Measurements from ENCODE around the gene MPP3. TPM values are rescaled to one million over a fixed set of nuclear protein-coding genes. Genes with fewer than 3 reads are reported as not detected.
"Not testable (repeated sequence)": the region's sequence is repeated elsewhere in the genome, so short reads cannot be mapped to it uniquely, and the experiment has no call there.

MPP3 gene
- total RNA-seq, 1 donor from 2014 or later, result 30.2 TPM

GRCh38 chr17:43846963-43847371 is 14.0 kb upstream of the MPP3 start, which contains the start of gene CD300LG:
TSS of gene CD300LG (plus strand) at chr17:43847176. CDS start at chr17:43847217, 41 bp downstream.
- no peaks in the 10 kb centered on the region for H3K36me3 ChIP-seq
- intact Hi-C loops (cut with DNase I), result loop anchor here (10.0 kb wide), 1 partner anchor 62 kb away; the partner anchor contains the start of gene CFAP97D1
- peak within 1 kb of the TSS in 1 of 2 donors; percentile 5 for H3K4me3 ChIP-seq
- H3K9me3 ChIP-seq, result no peaks in the 10 kb centered on the region
- H3K4me1 ChIP-seq, result no peaks in the 10 kb centered on the region
- no peaks in the 10 kb centered on the region for H3K27me3 ChIP-seq
- TF ChIP-seq POLR2A (IDR thresholded peaks at IDR 0.05) (no peak), POLR2AphosphoS5 (IDR thresholded peaks at IDR 0.05; ENCODE audit: insufficient read depth in 1 of 2, low read depth in 1 of 2) (no peak), CTCF (IDR thresholded peaks at IDR 0.05) (no peak)
- no peak within 1 kb of the TSS for H3K27ac ChIP-seq
- DNase-seq (ENCODE audit: extremely low spot score in 2 of 2), result no peak

GRCh38 chr17:43846221-43846712 is 13.3 kb upstream of the MPP3 start:
- H3K4me3 ChIP-seq, result no peak overlapping the region
- H3K36me3 ChIP-seq, result no peaks in the 10 kb centered on the region
- H3K27me3 ChIP-seq, result no peaks in the 10 kb centered on the region
- DNase-seq (ENCODE audit: extremely low spot score in 2 of 2), result no peak
- TF ChIP-seq POLR2A (IDR thresholded peaks at IDR 0.05) (no peak), POLR2AphosphoS5 (IDR thresholded peaks at IDR 0.05; ENCODE audit: insufficient read depth in 1 of 2, low read depth in 1 of 2) (peak in 1 of 2 donors; percentile 45), CTCF (IDR thresholded peaks at IDR 0.05) (peak; percentile 91 to 96 (median 96))
- H3K27ac ChIP-seq, result no peak overlapping the region
- intact Hi-C loops (cut with DNase I), result loop anchor here (10.0 kb wide), 1 partner anchor 61 kb away; the partner anchor contains the start of gene CFAP97D1
- H3K9me3 ChIP-seq, result no peaks in the 10 kb centered on the region
- H3K4me1 ChIP-seq, result no peaks in the 10 kb centered on the region

GRCh38 chr17:43845766-43846165 is 12.8 kb upstream of the MPP3 start:
- Histone ChIP-seq H3K27ac (no peak overlapping the region), H3K4me1 (no peaks in the 10 kb centered on the region), H3K36me3 (no peaks in the 10 kb centered on the region), H3K4me3 (no peak overlapping the region), H3K9me3 (no peaks in the 10 kb centered on the region), H3K27me3 (no peaks in the 10 kb centered on the region)
- no peak for DNase-seq (ENCODE audit: extremely low spot score in 2 of 2)
- intact Hi-C loops (cut with DNase I), result loop anchor here (10.0 kb wide), 1 partner anchor 61 kb away; the partner anchor contains the start of gene CFAP97D1
- TF ChIP-seq CTCF (IDR thresholded peaks at IDR 0.05) (no peak), POLR2AphosphoS5 (IDR thresholded peaks at IDR 0.05; ENCODE audit: insufficient read depth in 1 of 2, low read depth in 1 of 2) (no peak), POLR2A (IDR thresholded peaks at IDR 0.05) (no peak)

GRCh38 chr17:43844241-43844640 is 11.3 kb upstream of the MPP3 start:
- Histone ChIP-seq H3K9me3 (no peaks in the 10 kb centered on the region), H3K36me3 (no peaks in the 10 kb centered on the region), H3K4me3 (no peak overlapping the region), H3K4me1 (peaks cover 5% of the 10 kb centered on the region), H3K27ac (no peak overlapping the region), H3K27me3 (no peaks in the 10 kb centered on the region)
- DNase-seq (ENCODE audit: extremely low spot score in 2 of 2), result no peak
- intact Hi-C loops (cut with DNase I), result loop anchor here (10.0 kb wide), 1 partner anchor 59 kb away; the partner anchor contains the start of gene CFAP97D1
- TF ChIP-seq POLR2AphosphoS5 (IDR thresholded peaks at IDR 0.05; ENCODE audit: insufficient read depth in 1 of 2, low read depth in 1 of 2), result no peak
- TF ChIP-seq CTCF (IDR thresholded peaks at IDR 0.05), result no peak
- TF ChIP-seq POLR2A (IDR thresholded peaks at IDR 0.05), result no peak

GRCh38 chr17:43842975-43843325 is 10.0 kb upstream of the MPP3 start:
- no peak for DNase-seq (ENCODE audit: extremely low spot score in 2 of 2)
- TF ChIP-seq CTCF (IDR thresholded peaks at IDR 0.05), result no peak
- no peak for TF ChIP-seq POLR2A (IDR thresholded peaks at IDR 0.05)
- no peak for TF ChIP-seq POLR2AphosphoS5 (IDR thresholded peaks at IDR 0.05; ENCODE audit: insufficient read depth in 1 of 2, low read depth in 1 of 2)
- Histone ChIP-seq H3K27ac (no peak overlapping the region), H3K36me3 (no peaks in the 10 kb centered on the region), H3K27me3 (no peaks in the 10 kb centered on the region), H3K4me3 (no peak overlapping the region), H3K4me1 (peaks cover 5% of the 10 kb centered on the region), H3K9me3 (no peaks in the 10 kb centered on the region)
- intact Hi-C loops (cut with DNase I), result loop anchor here (10.0 kb wide), 1 partner anchor 58 kb away; the partner anchor contains the start of gene CFAP97D1

- not testable (repeated sequence) for H3K9me3 ChIP-seq; DNase-seq (ENCODE audit: extremely low spot score in 2 of 2); H3K27ac ChIP-seq; H3K4me1 ChIP-seq; H3K4me3 ChIP-seq; H3K27me3 ChIP-seq; H3K36me3 ChIP-seq
- intact Hi-C loops (cut with DNase I), result loop anchor here (10.0 kb wide), 1 partner anchor 58 kb away; the partner anchor contains the start of gene CFAP97D1
Measured at GRCh38 chr17:43842091-43842974, 9.4 kb upstream of the MPP3 start.
